NCI-H2196 (cell line): Measurements from ENCODE around the gene MTMR12.

Experiments used
- DNase-seq: peaks from one replicate; lab custom pipeline; 2025; ENCODE audit not compliant: unreplicated experiment; lab: John Stamatoyannopoulos, UW

MTMR12 gene

GRCh38 chr5:32276173-32276853 lies 36.4 kb downstream of the MTMR12 start:
- no peak for DNase-seq

GRCh38 chr5:32275396-32275741 lies 37.4 kb downstream of the MTMR12 start:
- no peak for DNase-seq

GRCh38 chr5:32274548-32275395 lies 38.0 kb downstream of the MTMR12 start:
- no peak for DNase-seq

DNA sequence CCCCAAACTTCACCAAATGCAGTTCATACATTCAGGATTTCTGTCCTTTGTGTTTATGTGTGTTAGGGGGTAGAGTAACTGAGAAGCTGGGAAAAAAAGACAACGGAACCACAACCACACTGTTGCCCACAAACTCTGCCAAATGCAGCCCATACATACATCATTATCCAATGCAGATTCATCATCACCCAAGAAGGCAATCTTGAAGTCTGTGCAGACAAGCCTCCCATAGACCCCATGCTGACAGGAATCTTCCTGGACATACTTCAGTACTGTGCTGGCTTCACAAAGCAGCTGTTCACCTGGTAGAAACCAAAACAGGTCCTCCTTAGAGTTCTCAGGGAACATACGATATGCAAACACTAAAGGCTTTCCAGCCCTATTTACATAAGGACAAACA lies 38.9 kb downstream of the MTMR12 start:
- DNase-seq, result no peak

DNA sequence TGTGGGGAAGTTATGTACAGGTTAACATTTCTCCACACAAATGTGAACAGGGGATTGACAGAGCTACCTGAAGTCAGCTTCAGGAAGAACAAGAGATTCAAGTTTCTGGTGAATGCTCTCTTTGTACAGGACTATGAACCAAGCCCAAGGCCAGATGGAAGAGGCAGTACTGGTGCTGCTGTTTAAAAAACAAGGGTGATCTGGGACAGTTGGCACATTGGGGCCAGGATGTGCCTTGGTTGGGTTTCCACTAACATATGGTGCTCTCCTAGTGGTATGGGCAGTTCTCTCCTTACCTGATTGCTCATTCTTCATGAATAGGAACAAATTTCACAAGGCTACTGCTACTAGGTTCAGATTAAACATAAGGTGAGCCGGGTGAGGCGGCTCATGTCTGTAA lies 40.0 kb downstream of the MTMR12 start:
- DNase-seq, result no peak

GRCh38 chr5:32270946-32271345 lies 41.8 kb downstream of the MTMR12 start:
- DNase-seq, result no peak

- no peak for DNase-seq
These were observed 42.6 kb downstream of the MTMR12 start for GRCh38 chr5:32270178-32270577.

GRCh38 chr5:32265902-32266301 lies 46.8 kb downstream of the MTMR12 start:
- no peak for DNase-seq

DNA sequence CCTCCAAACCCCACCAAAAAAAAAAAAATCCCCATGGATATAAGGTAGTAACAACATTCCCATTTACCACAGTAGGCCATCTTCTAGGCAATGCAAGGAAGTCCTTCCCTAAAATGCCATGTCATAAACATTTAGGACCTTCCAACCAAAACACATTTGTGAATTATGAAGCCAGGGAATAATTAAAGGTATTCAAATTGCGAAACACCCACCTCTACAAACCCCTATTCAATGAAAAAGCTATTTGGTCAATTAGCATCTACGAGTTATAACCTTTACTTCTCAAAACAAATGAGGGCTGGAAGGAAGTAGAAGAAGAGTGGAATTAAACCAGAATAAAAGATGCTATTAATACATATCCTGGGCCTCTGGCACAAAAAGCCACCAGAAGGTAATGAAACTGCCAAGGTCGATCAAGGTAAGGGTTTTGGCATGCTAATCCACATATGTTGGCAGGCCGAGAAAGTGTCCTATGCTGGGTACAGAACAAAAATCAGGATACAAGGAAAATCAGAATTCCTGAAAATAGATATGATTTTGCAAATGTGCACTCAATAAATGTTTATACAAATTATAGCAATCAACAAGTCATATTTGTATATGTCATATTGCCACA lies 47.7 kb downstream of the MTMR12 start:
- no peak for DNase-seq

DNA sequence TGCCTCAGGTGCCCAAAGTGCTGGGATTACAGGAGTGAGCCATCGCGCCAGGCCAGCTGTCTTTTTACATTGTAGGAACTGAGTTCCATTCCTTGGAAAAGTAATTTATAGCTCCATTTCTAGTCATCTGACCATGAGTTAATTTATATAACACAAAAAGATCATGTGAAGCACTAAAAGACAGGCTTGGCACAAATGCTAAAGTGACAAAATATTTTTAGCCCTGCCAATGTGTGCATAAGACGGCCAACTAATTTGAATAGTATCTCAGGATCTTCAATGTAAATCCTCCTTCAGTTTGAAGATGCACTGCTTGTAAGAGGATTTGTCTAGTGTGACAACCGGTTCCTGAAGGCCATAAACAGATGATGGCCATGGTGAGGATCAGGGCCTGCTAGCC lies 49.1 kb downstream of the MTMR12 start:
- DNase-seq, result no peak

- DNase-seq, result no peak
These were observed 51.5 kb downstream of the MTMR12 start for GRCh38 chr5:32261198-32261597.

GRCh38 chr5:32259033-32259432 lies 53.7 kb downstream of the MTMR12 start:
- DNase-seq, result no peak

- DNase-seq, result no peak
These were observed 54.3 kb downstream of the MTMR12 start for GRCh38 chr5:32258424-32258823.

GRCh38 chr5:32255540-32255900 lies 57.2 kb downstream of the MTMR12 start:
- no peak for DNase-seq

DNA sequence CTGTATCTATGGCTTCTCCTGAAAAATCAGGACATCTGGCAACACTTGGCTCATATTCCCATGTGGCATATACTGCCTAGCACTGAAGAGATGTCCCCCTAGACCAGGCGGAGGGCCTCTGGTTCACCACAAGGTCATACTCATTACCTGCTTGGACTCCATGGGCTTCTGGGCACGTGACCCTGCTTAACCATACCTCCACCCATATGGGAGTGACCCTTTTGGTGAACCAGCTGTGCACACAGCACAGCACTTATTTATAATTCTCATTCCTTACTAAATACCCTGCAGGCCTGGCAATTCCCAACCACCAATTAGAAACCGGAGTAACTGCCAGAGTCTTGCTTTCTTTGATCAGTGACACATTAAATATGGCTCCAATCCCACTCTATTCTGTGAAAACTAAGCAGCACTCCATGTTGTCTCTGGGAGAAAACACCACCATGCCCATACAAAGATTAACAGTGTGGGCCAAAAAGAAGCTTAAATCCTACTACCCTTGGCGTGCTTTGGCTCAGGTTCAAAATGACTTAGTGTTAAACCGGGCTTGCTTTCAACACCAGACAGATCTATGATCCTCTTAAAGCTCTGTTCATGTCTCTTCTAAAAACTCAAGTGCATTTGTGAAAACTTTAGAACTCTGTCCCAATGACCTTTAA lies 57.7 kb downstream of the MTMR12 start:
- DNase-seq, result peak; percentile 18

DNA sequence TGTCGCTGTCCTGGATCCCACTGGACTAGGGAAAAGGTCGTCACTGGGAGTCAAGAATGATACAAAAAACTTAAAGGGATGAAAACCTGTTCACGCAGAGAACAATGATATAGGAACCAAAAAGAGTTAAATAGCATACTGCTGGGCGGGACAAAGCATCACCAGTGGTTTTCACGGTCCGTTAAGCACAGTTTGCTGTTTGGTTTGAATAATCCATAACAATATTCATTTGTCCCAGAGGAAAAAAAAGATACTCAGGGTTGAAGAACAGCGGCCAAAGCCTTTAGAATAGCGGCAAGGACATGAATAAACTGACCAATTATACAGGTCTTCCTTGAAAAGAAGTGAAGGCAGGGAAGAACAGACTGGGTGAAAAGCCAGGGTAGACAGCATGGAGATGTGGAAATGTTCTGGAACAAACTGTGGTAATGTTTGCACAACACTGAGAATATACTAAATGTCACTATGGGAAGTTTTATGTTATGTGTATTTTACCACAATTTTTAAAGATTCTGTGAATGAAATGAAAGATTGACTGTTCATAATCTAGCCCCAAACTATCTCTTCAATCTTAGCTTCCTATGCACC lies 60.8 kb downstream of the MTMR12 start:
- DNase-seq, result no peak

DNA sequence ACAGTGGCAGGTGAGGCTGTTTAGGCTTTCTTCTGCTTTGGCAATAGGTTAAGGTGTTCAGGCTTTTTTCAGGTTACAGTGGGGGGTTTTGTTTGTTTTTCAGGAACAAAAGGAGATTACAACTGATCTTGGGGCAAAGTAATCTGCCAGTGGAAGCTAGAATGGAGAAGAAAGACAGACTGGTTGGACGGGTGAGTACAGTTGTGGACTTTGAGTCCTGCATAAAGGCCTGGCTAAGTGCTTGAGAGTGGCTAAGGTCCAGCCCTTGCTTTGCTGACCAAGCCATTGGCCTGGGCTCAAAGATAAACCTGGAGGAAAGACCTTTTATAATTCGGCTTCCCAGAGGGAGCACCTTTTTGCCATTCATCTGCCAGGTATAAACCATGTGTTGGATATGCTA lies 63.1 kb downstream of the MTMR12 start:
- no peak for DNase-seq

- DNase-seq, result no peak
These were observed 67.0 kb downstream of the MTMR12 start for GRCh38 chr5:32245742-32246141.

GRCh38 chr5:32244017-32244416 lies 68.7 kb downstream of the MTMR12 start:
- DNase-seq, result no peak

- no peak for DNase-seq
These were observed 71.5 kb downstream of the MTMR12 start for GRCh38 chr5:32241034-32241783.

DNA sequence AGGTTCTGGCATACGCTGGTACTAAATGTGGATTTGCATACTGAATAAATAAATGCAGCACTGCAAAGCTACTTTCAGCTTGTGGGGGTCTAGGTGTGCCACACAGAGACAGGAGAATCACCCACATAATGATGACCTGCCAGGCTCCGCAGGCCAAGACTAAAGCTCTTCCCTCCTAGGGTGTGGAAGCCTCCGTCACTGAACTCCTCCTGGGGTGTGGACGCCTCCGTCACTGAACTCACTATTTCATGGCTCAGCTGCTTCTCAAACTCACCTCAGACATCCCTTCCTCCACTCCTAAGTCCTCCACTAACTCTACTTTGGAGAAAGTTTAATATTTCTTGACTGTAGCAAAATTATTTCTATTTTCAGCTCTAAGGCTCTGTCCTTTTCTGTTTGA lies 73.4 kb downstream of the MTMR12 start:
- no peak for DNase-seq
